Neural cell (in vitro differentiated cells): ENCODE data around the gene CDK17.

Experiments
- MXI1 ChIP-seq: fragments of 450-650 bp; conservative IDR thresholded peaks from 2 replicates; pipeline ENCODE4 v1.6.1; 2014; ENCODE audit warnings: antibody characterized with exemption, mild to moderate bottlenecking; ENCODE audit not compliant: poor library complexity, severe bottlenecking
- POLR2AphosphoS5 ChIP-seq: IDR thresholded peaks from 2 replicates; pipeline ENCODE4 v1.6.1; 2012
- TF ChIP-seq, protein P1 (sequence below): fragments of 450-650 bp; IDR thresholded peaks from 2 replicates; pipeline ENCODE4 v1.5.1; 2014; ENCODE audit warnings: antibody characterized with exemption, mild to moderate bottlenecking, moderate library complexity; ENCODE audit not compliant: poor library complexity, severe bottlenecking

DNA sequence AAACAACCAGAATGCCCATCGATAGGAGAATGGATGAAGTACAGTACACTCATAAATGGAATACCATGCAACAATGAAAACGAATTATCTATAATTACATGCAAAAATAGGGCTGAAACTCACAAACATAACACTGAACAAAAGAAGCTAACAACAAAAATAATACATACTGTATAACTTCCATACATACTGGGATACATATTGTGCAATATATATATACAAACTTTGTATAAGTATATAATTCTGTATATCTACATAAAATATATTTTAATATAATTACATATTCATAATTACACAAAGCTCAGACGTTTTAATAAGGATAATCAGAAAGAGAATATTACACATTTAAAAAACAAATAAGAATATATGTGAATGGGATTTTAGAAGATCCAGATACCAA lies 90.2 kb downstream of the CDK17 start:
- TF ChIP-seq, protein P1, sequence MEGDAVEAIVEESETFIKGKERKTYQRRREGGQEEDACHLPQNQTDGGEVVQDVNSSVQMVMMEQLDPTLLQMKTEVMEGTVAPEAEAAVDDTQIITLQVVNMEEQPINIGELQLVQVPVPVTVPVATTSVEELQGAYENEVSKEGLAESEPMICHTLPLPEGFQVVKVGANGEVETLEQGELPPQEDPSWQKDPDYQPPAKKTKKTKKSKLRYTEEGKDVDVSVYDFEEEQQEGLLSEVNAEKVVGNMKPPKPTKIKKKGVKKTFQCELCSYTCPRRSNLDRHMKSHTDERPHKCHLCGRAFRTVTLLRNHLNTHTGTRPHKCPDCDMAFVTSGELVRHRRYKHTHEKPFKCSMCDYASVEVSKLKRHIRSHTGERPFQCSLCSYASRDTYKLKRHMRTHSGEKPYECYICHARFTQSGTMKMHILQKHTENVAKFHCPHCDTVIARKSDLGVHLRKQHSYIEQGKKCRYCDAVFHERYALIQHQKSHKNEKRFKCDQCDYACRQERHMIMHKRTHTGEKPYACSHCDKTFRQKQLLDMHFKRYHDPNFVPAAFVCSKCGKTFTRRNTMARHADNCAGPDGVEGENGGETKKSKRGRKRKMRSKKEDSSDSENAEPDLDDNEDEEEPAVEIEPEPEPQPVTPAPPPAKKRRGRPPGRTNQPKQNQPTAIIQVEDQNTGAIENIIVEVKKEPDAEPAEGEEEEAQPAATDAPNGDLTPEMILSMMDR: no peak
- TF ChIP-seq MXI1 (no peak), POLR2AphosphoS5 (no peak)
